H1 (cell line): Measurements from ENCODE around the gene CRPPA. TPM values are rescaled to one million over a fixed set of nuclear protein-coding genes. Genes with fewer than 3 reads are reported as not detected.
"Not testable (repeated sequence)": the region's sequence is repeated elsewhere in the genome, so short reads cannot be mapped to it uniquely, and the experiment has no call there.

Experiments
- CTCF ChIA-PET: fragments of 300-600 bp; sonication (Branson Sonifier 250); formaldehyde crosslinking; loops from one replicate; lab custom pipeline; 2021; ENCODE audit not compliant: partially characterized antibody; lab: Charles Lee
- POLR2A ChIA-PET: fragments of 300-600 bp; sonication (Branson Sonifier 250); formaldehyde crosslinking; loops from one replicate; lab custom pipeline; 2021; ENCODE audit warnings: inconsistent platforms; ENCODE audit not compliant: partially characterized antibody; lab: Charles Lee
- DNase-seq, 2 experiments: peaks; one replicate each; pipeline versions ENCODE4 v3.0.0 to v3.0.0-alpha.2; 2010 to 2022; ENCODE audit warnings: low spot score in 2 of 2, low read depth in 1 of 2, mixed read lengths in 1 of 2
- FAIRE-seq: peaks from 2 replicates; lab custom pipeline; 2011; peaks lifted over from hg19 to GRCh38; lab: Jason Lieb, UNC
- H2AFZ ChIP-seq: 2 replicates; pipeline ENCODE4 v1.8.1; 2012; ENCODE audit warnings: low read length, inconsistent platforms
- H2AK5ac ChIP-seq: 2 replicates; pipeline ENCODE4 v1.6.1; 2013; ENCODE audit warnings: low read depth, low read length
- H2BK120ac ChIP-seq: replicated peaks from 2 replicates; pipeline ENCODE3; 2013; ENCODE audit warnings: low read depth, low read length, inconsistent platforms
- H2BK12ac ChIP-seq: 2 replicates; pipeline ENCODE4 v1.6.1; 2013; ENCODE audit warnings: low read depth, low read length
- H2BK15ac ChIP-seq: 2 replicates; pipeline ENCODE4 v1.6.1; 2013; ENCODE audit warnings: low read length
- H2BK20ac ChIP-seq: 2 replicates; pipeline ENCODE4 v1.6.1; 2013; ENCODE audit warnings: low read length
- H2BK5ac ChIP-seq: 2 replicates; pipeline ENCODE4 v1.6.1; 2013; ENCODE audit warnings: low read depth, low read length
- H3K14ac ChIP-seq: 2 replicates; pipeline ENCODE4 v1.6.1; 2013; ENCODE audit warnings: inconsistent platforms; ENCODE audit not compliant: insufficient read length
- H3K18ac ChIP-seq: 2 replicates; pipeline ENCODE4 v1.6.1; 2013; ENCODE audit warnings: low read length; ENCODE audit errors: extremely low read depth
- H3K23ac ChIP-seq: 2 replicates; pipeline ENCODE4 v1.6.1; 2013; ENCODE audit warnings: inconsistent platforms; ENCODE audit not compliant: insufficient read length
- H3K23me2 ChIP-seq: 2 replicates; pipeline ENCODE4 v1.6.1; 2013; ENCODE audit warnings: low read depth, low read length
- H3K27ac ChIP-seq: 2 replicates; pipeline ENCODE4 v1.6.1; 2011; ENCODE audit warnings: low read depth, low read length, inconsistent platforms
- H3K27me3 ChIP-seq, 4 experiments: replicated peaks in 1 of 4; 1 replicate in 1 of 4; 2 replicates in 3 of 4; pipeline versions ENCODE4 v1.6.1 to v1.8.1; 2011 to 2013; ENCODE audit warnings: low read length in 3 of 4, mild to moderate bottlenecking in 3 of 4, inconsistent platforms in 2 of 4, mixed read lengths in 2 of 4, moderate library complexity in 1 of 4; ENCODE audit not compliant: control insufficient read depth in 3 of 4, insufficient read depth in 3 of 4; ENCODE audit errors: extremely low read depth in 1 of 4
- H3K36me3 ChIP-seq, 4 experiments: 2 replicates each; pipeline versions ENCODE4 v1.6.1 to v1.8.1; 2011 to 2013; ENCODE audit warnings: mild to moderate bottlenecking in 4 of 4, low read length in 3 of 4, moderate library complexity in 2 of 4, control low read depth in 1 of 4, inconsistent platforms in 1 of 4; ENCODE audit not compliant: insufficient read depth in 4 of 4, control insufficient read depth in 2 of 4
- H3K4ac ChIP-seq: replicated peaks from 2 replicates; pipeline ENCODE3; 2013; ENCODE audit warnings: low read length, low read depth, mixed read lengths, inconsistent platforms; ENCODE audit not compliant: insufficient read length
- H3K4me1 ChIP-seq, 4 experiments: replicated peaks in 1 of 4; 1 replicate in 1 of 4; 2 replicates in 3 of 4; pipeline versions ENCODE4 v1.6.1 to v1.8.1; 2011 to 2013; ENCODE audit warnings: low read length in 3 of 4, inconsistent platforms in 2 of 4, mixed read lengths in 1 of 4; ENCODE audit not compliant: insufficient read depth in 4 of 4, control insufficient read depth in 3 of 4
- H3K4me2 ChIP-seq, 2 experiments: 2 replicates each; pipeline versions ENCODE4 v1.6.1 to v1.8.1; 2011 to 2013; ENCODE audit warnings: low read depth in 2 of 2, low read length in 2 of 2, control low read depth in 1 of 2, inconsistent platforms in 1 of 2, mild to moderate bottlenecking in 1 of 2; ENCODE audit not compliant: insufficient read depth in 1 of 2
- H3K4me3 ChIP-seq, 4 experiments: fragments of 200-600, 300-600 bp in 1 of 4; sonication (generic), shearing (Covaris generic), sonication (Bioruptor Twin) in 1 of 4; 2 replicates each; pipeline versions ENCODE4 v1.5.1 to v1.8.1; 2011 to 2016; ENCODE audit warnings: low read length in 4 of 4, low read depth in 3 of 4, control low read depth in 2 of 4, inconsistent platforms in 2 of 4, mild to moderate bottlenecking in 2 of 4, mixed read lengths in 1 of 4, moderate library complexity in 1 of 4; ENCODE audit not compliant: insufficient read depth in 2 of 4; ENCODE audit errors: extremely low read depth in 1 of 4
- H3K56ac ChIP-seq: replicated peaks from 2 replicates; pipeline ENCODE3; 2013; ENCODE audit warnings: low read depth, mild to moderate bottlenecking, mixed read lengths, low read length, inconsistent platforms; ENCODE audit not compliant: insufficient read length
- H3K79me1 ChIP-seq: 2 replicates; pipeline ENCODE4 v1.6.1; 2013; ENCODE audit warnings: low read depth, low read length, control low read depth
- H3K79me2 ChIP-seq, 2 experiments: 2 replicates each; pipeline versions ENCODE4 v1.6.1 to v1.8.1; 2012 to 2013; ENCODE audit warnings: low read length in 2 of 2, mild to moderate bottlenecking in 2 of 2, inconsistent platforms in 1 of 2; ENCODE audit not compliant: insufficient read depth in 2 of 2, control insufficient read depth in 1 of 2
- H3K9ac ChIP-seq, 4 experiments: replicated peaks in 1 of 4; 1 replicate in 1 of 4; 2 replicates in 3 of 4; pipeline versions ENCODE4 v1.6.1 to v1.8.1; 2011 to 2013; ENCODE audit warnings: low read depth in 3 of 4, low read length in 3 of 4, control low read depth in 2 of 4, mild to moderate bottlenecking in 2 of 4, moderate library complexity in 2 of 4, inconsistent platforms in 1 of 4; ENCODE audit errors: extremely low read depth in 1 of 4
- H3K9me3 ChIP-seq, 2 experiments: 2 replicates each; pipeline versions ENCODE4 v1.6.1 to v1.8.1; 2012 to 2013; ENCODE audit warnings: mild to moderate bottlenecking in 2 of 2, moderate library complexity in 2 of 2, control low read depth in 1 of 2, inconsistent platforms in 1 of 2, low read depth in 1 of 2, low read length in 1 of 2, mixed read lengths in 1 of 2; ENCODE audit not compliant: insufficient read depth in 2 of 2
- H4K20me1 ChIP-seq, 2 experiments: replicated peaks in 1 of 2; 2 replicates each; pipeline versions ENCODE3 to v1.8.1; 2011 to 2013; ENCODE audit warnings: inconsistent platforms in 2 of 2, low read length in 2 of 2, mild to moderate bottlenecking in 1 of 2; ENCODE audit not compliant: insufficient read depth in 2 of 2, control insufficient read depth in 1 of 2
- H4K5ac ChIP-seq: 2 replicates; pipeline ENCODE4 v1.6.1; 2013; ENCODE audit warnings: low read length, low read depth, mixed read lengths, inconsistent platforms; ENCODE audit not compliant: insufficient read length
- H4K8ac ChIP-seq: 2 replicates; pipeline ENCODE4 v1.8.0; 2013; ENCODE audit warnings: mild to moderate bottlenecking, moderate library complexity, low read length, inconsistent platforms; ENCODE audit not compliant: insufficient read depth; ENCODE audit errors: extremely low read depth
- H4K91ac ChIP-seq: replicated peaks from 2 replicates; pipeline ENCODE3; 2013; ENCODE audit warnings: low read length, mixed read lengths, inconsistent platforms; ENCODE audit not compliant: insufficient read length
- HDAC2 ChIP-seq, 2 experiments: fragments of 300-600 bp in 1 of 2; sonication (generic) in 1 of 2; IDR thresholded peaks; 2 replicates each; pipeline ENCODE4 v1.6.1; 2011 to 2012; ENCODE audit warnings: low read depth in 2 of 2, low read length in 2 of 2, mild to moderate bottlenecking in 2 of 2, moderate library complexity in 2 of 2, borderline replicate concordance in 1 of 2, inconsistent platforms in 1 of 2
- HDAC6 ChIP-seq: IDR thresholded peaks from one replicate; pipeline ENCODE4 v1.7.1; 2012; ENCODE audit warnings: low read depth, mild to moderate bottlenecking, inconsistent platforms, low read length, moderate library complexity
- POLR2A ChIP-seq, 2 experiments: IDR thresholded peaks; 1 replicate in 1 of 2; 2 replicates in 1 of 2; pipeline ENCODE4 v1.6.1; 2011; ENCODE audit warnings: low read depth in 2 of 2, low read length in 2 of 2, mild to moderate bottlenecking in 2 of 2; ENCODE audit errors: control extremely low read depth in 1 of 2
- YY1 ChIP-seq: IDR thresholded peaks from 2 replicates; pipeline ENCODE4 v1.6.1; 2011; ENCODE audit warnings: low read depth, mild to moderate bottlenecking, low read length
- WGBS, 2 experiments: shearing (Covaris generic) in 1 of 2; methylation state at CpG; one replicate each; pipeline versions ENCODE4 v1.1.6 to v1.1.7; 2013 to 2015; ENCODE audit warnings: low lambda C conversion rate in 2 of 2, mixed read lengths in 2 of 2, inconsistent platforms in 1 of 2, low coverage in 1 of 2, missing lambda C conversion rate in 1 of 2; ENCODE audit not compliant: insufficient replicate concordance in 2 of 2, insufficient coverage in 1 of 2, insufficient read length in 1 of 2; ENCODE audit errors: extremely low coverage in 1 of 2, missing lambda C conversion rate in 1 of 2; 5-methylcytosine and 5-hydroxymethylcytosine counted together
- polyA plus RNA-seq, 7 experiments: library from polyadenylated mRNA; depleted of rRNA in 3 of 7; stranded (reverse) in 5 of 7; unstranded in 2 of 7; fragments of >200 nt in 5 of 7; fragments of 200-250 nt in 2 of 7; gene quantifications; 1 replicate in 5 of 7; 2 replicates in 1 of 7; 4 replicates in 1 of 7; pipeline versions ENCODE4 v1.2.1 to v1.2.3, GENCODE V29; 2011 to 2013; ENCODE audit warnings: missing spikeins in 2 of 7, mixed read lengths in 2 of 7
- total RNA-seq: library from RNA; stranded (reverse); fragmentation: NEBNext Ultra II Directional; extraction: Animal tissue kit (Norgen Biotek cat#: 25700); gene quantifications from 2 replicates; pipeline ENCODE4 v1.2.1, GENCODE V29; 2021

Gene CRPPA
- total and polyA plus RNA-seq, 2 of the 8 experiments (the other 6 are each of a cell fraction or from before 2014, with no cell fraction given): 0.23 to 0.39 TPM

- no peak for TF ChIP-seq POLR2A (IDR thresholded peaks at IDR 0.05; ENCODE audit: control extremely low read depth in 1 of 2, low read depth in 2 of 2, low read length in 2 of 2)
- TF ChIP-seq HDAC2 (IDR thresholded peaks at IDR 0.05; ENCODE audit: borderline replicate concordance in 1 of 2, low read depth in 2 of 2, low read length in 2 of 2): no peak
- TF ChIP-seq HDAC6: no peak
- no peak for TF ChIP-seq YY1
Measured at GRCh38 chr7:16446508-16446907, 25.2 kb upstream of the CRPPA start (continued).

- H2BK12ac ChIP-seq, H3K27me3 ChIP-seq, H4K5ac ChIP-seq, H3K9ac ChIP-seq, H2BK15ac ChIP-seq, DNase-seq, H3K4me2 ChIP-seq, H3K36me3 ChIP-seq, H2AK5ac ChIP-seq, H2BK120ac ChIP-seq, H3K27ac ChIP-seq, H3K56ac ChIP-seq, H2BK20ac ChIP-seq, H3K23me2 ChIP-seq, H3K14ac ChIP-seq, H4K20me1 ChIP-seq, H3K23ac ChIP-seq, H3K4me3 ChIP-seq, H2AFZ ChIP-seq, H3K4ac ChIP-seq, H3K79me2 ChIP-seq, H3K4me1 ChIP-seq, H4K91ac ChIP-seq, FAIRE-seq, H3K9me3 ChIP-seq, POLR2A ChIA-PET, H4K8ac ChIP-seq, H2BK5ac ChIP-seq, H3K79me1 ChIP-seq, H3K18ac ChIP-seq: not testable (repeated sequence)
- CTCF ChIA-PET: interaction anchor here (1.4 kb wide), 1 partner anchor 11 kb away, joined by 4 read pairs; no protein-coding TSS in a partner anchor
- 90% methylated on average over 1 of the region's 2 CpGs; no CpG with 5 or more reads in 1 of the 2 experiments for WGBS, 2 experiments
Measured at GRCh38 chr7:16443871-16444270, 22.5 kb upstream of the CRPPA start.
